ENCODE measurements around the gene RBM8A.

RBM8A gene

DNA sequence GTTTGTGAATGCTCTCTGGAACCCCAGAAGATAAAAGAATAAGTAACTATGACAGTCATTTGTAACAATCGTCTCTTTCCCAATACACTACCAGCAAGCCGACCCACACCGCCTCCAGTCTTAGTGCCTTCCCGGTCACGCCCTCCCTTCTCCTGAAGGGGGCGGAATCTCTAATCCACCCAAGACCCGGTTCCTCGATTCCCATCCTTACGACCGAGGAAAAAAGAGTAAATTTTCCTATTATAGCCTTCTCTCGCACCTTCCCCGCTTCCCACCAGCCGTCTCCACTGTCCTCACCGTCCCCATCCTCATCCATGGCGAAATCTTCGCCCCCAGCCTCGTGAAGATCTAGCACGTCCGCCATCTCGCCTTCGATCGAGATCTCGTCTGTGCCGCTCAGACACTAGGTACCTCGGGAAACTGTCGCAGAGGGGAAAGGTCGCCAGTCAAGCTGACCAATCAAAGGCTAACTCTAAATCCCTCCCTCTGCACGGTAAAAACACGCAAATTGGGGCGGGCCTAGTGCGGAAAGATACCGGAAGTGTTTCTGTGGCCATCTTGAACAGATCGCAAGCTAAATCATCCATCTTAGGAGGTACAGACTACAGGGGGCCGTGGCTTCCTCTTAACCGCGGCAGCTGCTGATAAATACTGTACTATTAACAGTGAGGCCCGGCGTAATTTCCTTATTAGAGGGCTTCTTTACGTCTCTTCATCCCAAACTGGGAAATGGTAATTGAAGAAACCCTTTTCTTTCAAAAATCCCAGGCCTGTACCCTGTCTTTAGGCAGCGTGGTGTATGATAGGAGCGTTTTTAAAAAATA, at the start of gene RBM8A:
TSS of gene RBM8A (minus strand) at position 422 of the 824 bp plus-strand sequence. CDS start at position 364, 58 bp downstream.
- peak; percentile 83 to 92 (median 91) for DNase-seq (ENCODE audit: low read depth in 3 of 3)

- no peak for DNase-seq (ENCODE audit: low read depth in 3 of 3)
Measured at GRCh38 chr1:145977016-145977415, 49.7 kb upstream of the RBM8A start.

DNA sequence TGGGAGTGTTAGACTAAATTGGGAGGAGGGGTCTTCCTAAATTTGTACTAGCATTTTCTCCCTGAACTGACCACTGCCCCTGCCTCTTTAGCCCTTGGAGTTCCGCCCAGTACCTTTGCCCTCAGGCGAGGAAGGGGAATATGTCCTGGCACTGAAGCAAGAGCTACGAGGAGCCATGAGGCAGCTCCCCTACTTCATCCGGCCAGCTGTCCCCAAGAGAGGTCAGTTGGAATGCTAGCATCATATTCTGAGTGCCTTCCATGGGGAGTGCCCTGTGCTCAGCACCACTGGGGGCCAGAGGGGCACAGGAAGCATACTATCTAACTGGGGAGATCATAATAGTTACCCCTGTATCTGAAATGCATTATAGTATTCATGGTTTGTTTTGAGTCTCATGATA, 47.9 kb upstream of the RBM8A start:
- DNase-seq (ENCODE audit: low read depth in 3 of 3) = no peak

- no peak for DNase-seq (ENCODE audit: low read depth in 3 of 3)
Measured at GRCh38 chr1:145974721-145975120, 47.4 kb upstream of the RBM8A start.

DNA sequence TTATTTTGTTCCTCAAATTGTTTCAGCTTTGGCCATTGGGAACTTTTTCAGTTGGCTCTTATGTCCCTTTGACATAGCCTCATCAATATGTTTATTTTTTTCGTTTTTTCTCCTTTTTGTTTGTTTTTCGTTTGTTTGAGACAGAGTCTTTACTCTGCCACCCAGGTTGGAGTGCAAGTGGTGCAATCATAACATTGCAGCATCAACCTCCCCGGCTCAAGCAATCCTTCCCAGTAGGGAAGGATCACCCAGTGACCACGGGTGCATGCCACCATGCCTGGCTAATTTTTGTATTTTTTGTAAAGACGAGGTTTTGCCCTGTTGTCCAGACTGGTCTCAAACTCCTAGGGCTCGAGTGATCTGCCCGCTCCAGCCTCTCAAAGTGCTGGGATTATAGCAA, 45.3 kb upstream of the RBM8A start:
- no peak for DNase-seq (ENCODE audit: low read depth in 3 of 3)

DNA sequence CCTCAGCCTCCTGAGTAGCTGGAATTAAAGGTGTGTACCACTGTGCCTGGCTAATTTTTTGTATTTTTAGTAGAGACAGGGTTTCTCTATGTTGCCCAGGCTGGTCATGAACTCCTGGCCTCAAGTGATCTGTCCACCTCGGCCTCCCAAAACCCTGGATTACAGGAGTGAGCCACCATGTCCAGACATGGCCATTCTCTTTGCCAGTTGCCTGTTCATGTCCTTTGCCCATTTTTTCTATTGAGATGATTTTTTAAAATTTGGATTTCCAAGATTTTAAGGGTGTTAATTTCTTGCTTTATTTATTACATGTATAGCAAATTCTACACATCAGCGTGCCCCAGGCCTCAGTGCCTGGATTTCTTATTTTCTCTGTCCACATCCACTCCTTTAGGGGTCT, 40.0 kb upstream of the RBM8A start:
- no peak for DNase-seq (ENCODE audit: low read depth in 3 of 3)

DNA sequence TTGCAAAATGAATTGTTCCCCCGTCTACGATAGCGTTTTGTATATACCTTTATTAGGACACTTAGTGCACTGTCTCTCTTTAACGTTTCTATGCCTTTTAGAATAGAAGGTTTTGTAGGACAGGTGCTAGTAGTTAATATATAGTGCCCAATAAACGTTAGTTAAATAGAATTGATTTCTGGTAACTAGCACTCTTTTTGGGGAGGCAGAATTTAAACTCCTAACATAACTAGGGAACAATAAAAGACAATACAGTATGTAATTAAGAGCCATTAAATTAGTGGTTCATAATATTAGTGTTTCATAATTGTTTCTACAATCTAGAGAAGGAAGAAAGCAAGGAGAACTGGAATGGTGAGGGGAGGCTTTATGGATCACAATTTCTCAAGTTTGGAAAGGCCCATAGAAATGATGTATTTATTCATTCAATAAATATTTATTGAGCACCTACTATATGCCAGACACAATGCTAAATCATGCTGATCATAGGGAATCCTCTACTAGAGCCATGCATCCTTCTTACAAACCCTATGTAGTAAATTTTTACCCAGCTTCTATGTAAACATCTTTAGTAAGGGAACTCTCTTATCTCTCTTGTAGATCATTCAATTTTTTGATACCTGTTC, 37.9 kb upstream of the RBM8A start:
- DNase-seq (ENCODE audit: low read depth in 3 of 3) = no peak

DNA sequence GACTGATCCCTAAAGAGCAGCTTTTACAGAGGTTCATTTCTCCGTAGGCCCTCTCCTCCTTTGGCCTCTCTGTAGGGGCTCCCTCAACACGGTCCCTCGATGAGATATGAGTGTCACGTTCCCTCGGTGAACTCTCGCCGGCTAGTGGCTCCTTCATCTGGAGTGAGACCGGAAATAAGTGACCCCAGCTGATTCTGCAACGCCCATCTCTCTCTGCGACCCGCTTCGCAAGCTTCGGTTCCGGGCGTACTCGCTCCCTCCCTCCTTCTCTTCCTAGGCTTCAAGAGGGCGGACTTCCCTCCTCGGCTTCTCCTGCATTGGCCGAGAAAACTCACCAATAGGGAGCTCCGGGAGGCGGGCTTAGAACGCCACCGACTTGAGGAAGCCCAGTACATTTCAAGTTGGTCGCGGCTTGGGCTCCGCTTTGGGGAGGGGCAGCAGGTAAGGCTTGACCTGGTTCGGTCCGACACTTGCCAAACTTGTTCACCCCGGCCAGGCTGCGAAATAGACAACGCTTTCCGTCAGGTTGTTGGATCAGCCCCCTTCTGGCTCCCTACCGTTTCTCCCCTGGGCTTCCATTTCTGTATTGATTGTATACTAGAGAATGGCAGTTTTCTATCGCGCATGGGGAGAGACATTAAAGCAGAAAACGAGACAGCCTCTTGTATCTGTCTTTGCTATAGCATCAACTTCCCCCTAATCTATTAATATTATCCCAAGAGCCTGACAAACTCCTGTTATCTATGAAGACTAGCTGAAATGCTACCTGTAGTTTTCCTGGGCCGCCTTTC, 37.2 kb upstream of the RBM8A start, which contains the start of the genes ANKRD34A and POLR3GL:
TSS of gene ANKRD34A (minus strand) at position 248 of the 791 bp plus-strand sequence. CDS start 2,816 bp downstream, outside the sequence.
TSS of gene POLR3GL (plus strand) at position 363 of the 791 bp plus-strand sequence. CDS start 10,176 bp downstream, outside the sequence.
- peak; percentile 78 to 92 (median 88) for DNase-seq (ENCODE audit: low read depth in 3 of 3)

DNA sequence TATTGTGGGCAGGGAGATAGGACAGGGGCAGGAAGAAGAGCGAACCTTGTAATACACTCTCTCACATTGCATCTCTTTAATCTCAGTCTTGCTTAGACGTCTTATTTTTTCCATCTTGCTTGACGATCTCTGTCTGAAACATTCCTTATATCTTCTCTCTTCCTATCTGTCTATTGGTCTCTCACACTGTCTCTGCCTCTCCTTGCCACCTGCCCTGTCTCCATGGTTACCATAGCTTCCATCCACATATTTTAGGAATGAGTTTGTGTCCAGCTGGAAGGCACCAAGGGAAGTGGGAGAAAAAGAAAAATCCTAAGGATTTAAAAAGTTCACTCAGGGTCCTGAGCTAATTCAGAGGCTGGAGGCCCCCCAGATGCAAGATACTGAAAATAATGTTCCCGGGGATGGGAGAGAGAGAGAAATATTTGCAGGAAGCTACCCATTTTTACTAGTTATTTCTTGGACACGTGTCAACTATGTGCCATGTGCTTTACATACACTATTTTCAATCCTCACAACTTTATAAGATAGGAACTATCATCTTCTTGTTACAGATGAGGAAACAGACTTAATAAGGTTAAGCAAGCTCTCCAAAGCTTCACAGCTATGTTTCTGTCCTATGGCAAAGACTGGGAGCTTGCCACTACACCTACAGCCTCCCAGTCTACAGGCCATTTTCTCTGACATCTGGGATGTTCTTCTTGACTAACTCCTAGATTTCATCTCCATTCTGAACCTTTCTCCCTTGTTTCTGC, 36.2 kb upstream of the RBM8A start:
- DNase-seq (ENCODE audit: low read depth in 3 of 3) = no peak

DNA sequence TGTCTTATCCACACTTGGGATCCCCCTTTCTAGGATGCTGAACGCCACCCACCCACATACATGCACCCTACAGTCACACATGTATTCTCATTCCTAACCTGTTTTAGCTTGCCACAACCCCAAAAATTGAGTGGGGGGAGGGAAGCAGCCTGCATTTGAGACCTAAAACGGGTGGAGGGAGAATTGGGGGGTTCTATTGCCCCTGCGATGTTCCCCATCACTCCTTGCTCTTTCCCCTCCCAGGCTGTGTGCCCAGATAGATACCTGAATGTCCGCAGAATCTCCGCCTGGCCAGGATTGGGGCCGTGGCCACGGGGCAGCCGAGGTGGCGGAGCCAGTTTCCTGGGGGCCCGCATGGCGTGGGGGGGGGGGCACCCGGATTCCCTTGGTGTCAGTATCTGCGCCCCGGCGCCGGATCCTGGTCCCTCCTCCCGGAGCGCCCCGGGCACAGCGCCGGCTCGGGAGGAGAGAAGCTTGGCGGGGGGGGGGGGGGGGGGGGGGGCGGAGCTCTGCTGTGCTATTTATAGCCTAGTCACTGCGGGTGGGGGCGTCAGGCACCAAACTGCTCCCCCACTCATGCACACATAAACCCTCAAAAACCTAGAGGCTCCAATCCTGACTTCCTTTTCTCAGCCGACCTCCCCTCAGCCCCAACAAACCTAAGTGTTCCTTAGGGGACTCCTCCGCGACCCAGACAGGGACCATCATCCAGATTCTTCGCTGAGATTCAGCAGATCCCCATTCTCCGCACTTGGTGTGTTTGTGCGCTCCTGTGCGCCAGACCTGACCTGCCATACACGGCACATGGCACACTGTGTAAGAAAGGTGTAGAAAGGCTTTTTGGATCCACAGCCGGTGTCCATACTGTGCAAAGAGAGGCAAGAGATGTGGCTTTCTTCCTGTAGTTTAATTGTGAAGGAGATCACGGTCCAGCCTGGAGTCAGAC, 35.1 kb upstream of the RBM8A start:
- peak in 1 of 3 experiments; percentile 37 for DNase-seq (ENCODE audit: low read depth in 3 of 3)

DNA sequence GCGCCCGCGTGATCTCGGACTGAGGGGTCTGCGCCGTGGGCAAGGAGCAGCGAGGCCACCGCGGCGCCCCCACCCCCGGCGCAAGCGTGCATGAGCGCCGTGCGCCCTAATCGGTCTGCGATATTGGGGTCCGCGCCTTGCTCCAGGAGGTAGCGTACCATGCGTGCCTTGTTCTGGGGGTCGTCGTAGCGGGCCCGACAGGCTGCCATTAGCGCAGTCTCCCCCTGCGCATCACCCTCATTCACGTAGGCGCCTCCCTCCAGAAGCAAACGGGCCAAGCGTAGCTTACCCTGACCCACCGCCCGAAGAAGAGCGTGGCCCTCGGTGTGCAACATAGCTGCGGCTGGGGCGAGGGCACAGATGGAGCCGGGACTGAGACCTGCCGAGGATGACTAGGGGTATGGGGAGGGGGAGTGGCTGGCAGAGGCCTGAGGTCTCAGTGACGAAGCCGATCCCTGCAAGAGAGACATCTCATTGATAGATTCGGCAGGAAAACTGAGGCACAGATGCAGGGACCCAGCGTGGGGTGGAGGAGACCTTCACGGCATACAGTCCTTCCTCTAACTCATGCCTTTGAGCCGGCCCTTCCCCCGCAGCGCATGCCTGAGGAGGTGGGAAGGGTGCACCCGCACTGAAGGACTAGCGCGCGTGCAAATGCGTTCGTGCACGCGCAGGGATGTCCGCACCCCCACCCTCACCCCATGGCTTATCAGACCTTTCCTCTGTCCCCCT, 34.3 kb upstream of the RBM8A start:
- DNase-seq (ENCODE audit: low read depth in 3 of 3) = peak; percentile 30 to 70 (median 41)

GRCh38 chr1:145961109-145961424, 33.8 kb upstream of the RBM8A start:
- DNase-seq (ENCODE audit: low read depth in 3 of 3) = no peak

GRCh38 chr1:145960468-145961108, 33.3 kb upstream of the RBM8A start:
- peak in 1 of 3 experiments; percentile 48 for DNase-seq (ENCODE audit: low read depth in 3 of 3)

GRCh38 chr1:145959957-145960467, 32.7 kb upstream of the RBM8A start:
- no peak for DNase-seq (ENCODE audit: low read depth in 3 of 3)

- no peak for DNase-seq (ENCODE audit: low read depth in 3 of 3)
Measured at GRCh38 chr1:145959333-145959732, 32.0 kb upstream of the RBM8A start.

- no peak for DNase-seq (ENCODE audit: low read depth in 3 of 3)
Measured at GRCh38 chr1:145958734-145959133, 31.4 kb upstream of the RBM8A start.

DNA sequence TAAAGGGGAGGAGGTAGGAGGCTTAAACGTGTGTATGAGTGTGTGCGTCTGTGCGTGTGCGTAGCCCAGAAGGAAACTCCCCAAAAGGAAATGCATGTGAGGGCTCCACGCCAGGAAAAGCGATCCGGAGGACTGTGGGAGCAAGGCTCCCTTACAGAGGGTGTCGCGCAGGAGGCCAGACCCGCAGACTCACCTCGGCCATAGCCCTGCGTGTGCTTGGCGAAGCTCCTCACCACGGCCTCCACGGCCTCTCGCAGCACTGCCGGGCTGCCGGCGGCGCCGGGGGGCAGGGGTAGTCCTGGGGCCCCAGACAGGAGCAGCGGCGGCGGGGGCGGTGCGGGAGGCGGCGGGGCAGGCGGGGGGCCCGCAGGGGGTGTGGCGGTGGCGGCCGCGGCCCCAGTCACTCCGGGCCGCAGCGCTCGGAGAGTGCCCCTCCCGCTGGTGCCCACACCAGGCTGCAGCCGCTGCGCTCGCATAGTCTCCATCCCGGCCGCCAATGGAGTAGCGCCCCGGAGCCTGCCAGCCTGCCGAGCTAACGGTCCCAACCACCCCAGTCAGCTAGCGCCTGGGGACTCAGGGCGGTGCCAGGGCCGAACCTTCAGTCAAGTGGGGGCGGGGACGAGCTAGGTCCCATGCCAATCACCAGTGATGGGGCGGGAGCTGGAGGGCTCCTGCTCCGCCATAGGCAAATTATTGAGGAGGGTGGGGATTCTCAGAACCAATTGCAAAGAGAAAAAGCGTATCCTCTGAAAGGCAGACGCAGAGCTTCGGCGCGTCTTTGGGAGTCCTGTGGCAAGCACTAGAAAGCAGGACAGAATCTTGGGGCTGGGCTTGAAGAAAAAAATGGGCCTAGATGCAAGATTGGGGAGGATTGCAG, 30.4 kb upstream of the RBM8A start, which contains the start of gene LIX1L:
TSS of gene LIX1L (minus strand) at position 575 of the 877 bp plus-strand sequence. CDS start at position 485, 90 bp downstream.
- peak; percentile 87 to 95 (median 92) for DNase-seq (ENCODE audit: low read depth in 3 of 3)
